DMS 273 treated with DMSO at 0.1 percent for 48 hours (cell line): Measurements from ENCODE around the gene SARDH.
"Not testable (repeated sequence)": the region's sequence is repeated elsewhere in the genome, so short reads cannot be mapped to it uniquely, and the experiment has no call there.

Experiments used
- DNase-seq: peaks from one replicate; lab custom pipeline; 2025; lab: John Stamatoyannopoulos, UW

Gene SARDH

GRCh38 chr9:133777068-133777791, 39.1 kb upstream of the SARDH start:
- DNase-seq = no peak

GRCh38 chr9:133775951-133776905, 38.1 kb upstream of the SARDH start:
- DNase-seq = no peak

- DNase-seq = no peak
These were observed 37.1 kb upstream of the SARDH start for GRCh38 chr9:133775291-133775690.

- DNase-seq = no peak
These were observed 36.6 kb upstream of the SARDH start for GRCh38 chr9:133774799-133775198.

GRCh38 chr9:133773889-133774655, 35.9 kb upstream of the SARDH start:
- no peak for DNase-seq

GRCh38 chr9:133772581-133772980, 34.4 kb upstream of the SARDH start:
- no peak for DNase-seq

- no peak for DNase-seq
These were observed 33.6 kb upstream of the SARDH start for GRCh38 chr9:133771486-133772482.

- DNase-seq = no peak
These were observed 32.1 kb upstream of the SARDH start for GRCh38 chr9:133770076-133770777.

- DNase-seq = no peak
These were observed 31.4 kb upstream of the SARDH start for GRCh38 chr9:133769511-133770075.

- no peak for DNase-seq
These were observed 30.8 kb upstream of the SARDH start for GRCh38 chr9:133768859-133769510.

GRCh38 chr9:133768371-133768858, 30.3 kb upstream of the SARDH start:
- DNase-seq = no peak

GRCh38 chr9:133767625-133768024, 29.5 kb upstream of the SARDH start:
- DNase-seq = no peak

- no peak for DNase-seq
These were observed 28.9 kb upstream of the SARDH start for GRCh38 chr9:133767008-133767407.

GRCh38 chr9:133766234-133766633, 28.1 kb upstream of the SARDH start:
- DNase-seq = not testable (repeated sequence)

GRCh38 chr9:133763272-133764183, 25.4 kb upstream of the SARDH start:
- DNase-seq = no peak

- no peak for DNase-seq
These were observed 24.5 kb upstream of the SARDH start for GRCh38 chr9:133762488-133763271.

- DNase-seq = no peak
These were observed 23.6 kb upstream of the SARDH start for GRCh38 chr9:133761641-133762248.
